H9 (cell line): ENCODE data around the gene ROCK1. TPM values are rescaled to one million over a fixed set of nuclear protein-coding genes. Genes with fewer than 3 reads are reported as not detected.

Experiments used
- DNase-seq: peaks from one replicate; pipeline ENCODE4 v3.0.0-alpha.2; 2017
- H2AFZ ChIP-seq: one replicate; pipeline ENCODE4 v1.6.1; 2013; ENCODE audit warnings: mild to moderate bottlenecking, low read length, control low read depth, moderate library complexity
- H2AK5ac ChIP-seq: 2 replicates; pipeline ENCODE4 v1.6.1; 2013; ENCODE audit warnings: low read length, control low read depth, mixed read lengths; ENCODE audit not compliant: insufficient read length
- H2BK120ac ChIP-seq: one replicate; pipeline ENCODE4 v1.6.1; 2013; ENCODE audit warnings: low read depth, mild to moderate bottlenecking, low read length, control low read depth, inconsistent platforms; ENCODE audit not compliant: poor library complexity, severe bottlenecking
- H2BK12ac ChIP-seq: 2 replicates; pipeline ENCODE4 v1.6.1; 2013; ENCODE audit warnings: low read length, control low read depth, mixed read lengths, low read depth; ENCODE audit not compliant: insufficient read length
- H2BK15ac ChIP-seq: 2 replicates; pipeline ENCODE4 v1.6.1; 2013; ENCODE audit warnings: low read depth, low read length, control low read depth
- H2BK20ac ChIP-seq: one replicate; pipeline ENCODE4 v1.6.1; 2013; ENCODE audit warnings: low read depth, mild to moderate bottlenecking, low read length, control low read depth, inconsistent platforms; ENCODE audit not compliant: poor library complexity, severe bottlenecking
- H2BK5ac ChIP-seq: 2 replicates; pipeline ENCODE4 v1.6.1; 2013; ENCODE audit warnings: low read length, control low read depth, mixed read lengths; ENCODE audit not compliant: insufficient read length
- H3K14ac ChIP-seq: 2 replicates; pipeline ENCODE4 v1.6.1; 2013; ENCODE audit warnings: low read length, control low read depth; ENCODE audit not compliant: insufficient read depth
- H3K18ac ChIP-seq: 2 replicates; pipeline ENCODE4 v1.6.1; 2013; ENCODE audit warnings: low read depth, mild to moderate bottlenecking, mixed read lengths, low read length, control low read depth; ENCODE audit not compliant: insufficient read length
- H3K23ac ChIP-seq: 2 replicates; pipeline ENCODE4 v1.6.1; 2013; ENCODE audit warnings: low read length, control low read depth, mixed read lengths, low read depth; ENCODE audit not compliant: insufficient read length
- H3K23me2 ChIP-seq: 2 replicates; pipeline ENCODE4 v1.6.1; 2013; ENCODE audit warnings: low read depth, mild to moderate bottlenecking, mixed read lengths, low read length, control low read depth; ENCODE audit not compliant: insufficient read length, poor library complexity, severe bottlenecking
- H3K27ac ChIP-seq: 2 replicates; pipeline ENCODE4 v1.5.1; 2013; ENCODE audit warnings: low read length, control low read depth, mixed read lengths, low read depth; ENCODE audit not compliant: insufficient read length
- H3K27me3 ChIP-seq: 2 replicates; pipeline ENCODE4 v1.6.1; 2013; ENCODE audit warnings: low read length, control low read depth, inconsistent platforms; ENCODE audit not compliant: insufficient read depth
- H3K4ac ChIP-seq: 2 replicates; pipeline ENCODE4 v1.6.1; 2013; ENCODE audit warnings: low read depth, mild to moderate bottlenecking, control low read depth, inconsistent platforms, low read length, moderate library complexity
- H3K4me1 ChIP-seq: 2 replicates; pipeline ENCODE4 v1.6.1; 2013; ENCODE audit warnings: low read length, control low read depth, inconsistent platforms; ENCODE audit not compliant: insufficient read depth
- H3K4me2 ChIP-seq: 2 replicates; pipeline ENCODE4 v1.6.1; 2013; ENCODE audit warnings: low read length, control low read depth, mixed read lengths; ENCODE audit not compliant: insufficient read length, insufficient read depth
- H3K56ac ChIP-seq: 2 replicates; pipeline ENCODE4 v1.6.1; 2013; ENCODE audit warnings: low read depth, mild to moderate bottlenecking, mixed read lengths, low read length, control low read depth; ENCODE audit not compliant: insufficient read length
- H3K79me1 ChIP-seq: 2 replicates; pipeline ENCODE4 v1.6.1; 2013; ENCODE audit warnings: low read depth, mild to moderate bottlenecking, moderate library complexity, low read length, control low read depth, inconsistent platforms; ENCODE audit not compliant: insufficient read depth, poor library complexity, severe bottlenecking
- H3K79me2 ChIP-seq: 2 replicates; pipeline ENCODE4 v1.6.1; 2013; ENCODE audit warnings: low read length, control low read depth, inconsistent platforms; ENCODE audit not compliant: insufficient read depth
- H3K9ac ChIP-seq: 2 replicates; pipeline ENCODE4 v1.6.1; 2013; ENCODE audit warnings: low read length, control low read depth, mixed read lengths; ENCODE audit not compliant: insufficient read length; ENCODE audit errors: extremely low read depth
- H3K9me3 ChIP-seq: one replicate; pipeline ENCODE4 v1.6.1; 2013; ENCODE audit warnings: low read depth, low read length, inconsistent platforms; ENCODE audit not compliant: control insufficient read depth
- H3T11ph ChIP-seq: one replicate; pipeline ENCODE4 v1.6.1; 2013; ENCODE audit warnings: mild to moderate bottlenecking, low read length, control low read depth, inconsistent platforms
- H4K20me1 ChIP-seq: one replicate; pipeline ENCODE4 v1.6.1; 2013; ENCODE audit not compliant: control insufficient read depth, insufficient read length, insufficient read depth
- H4K5ac ChIP-seq: 2 replicates; pipeline ENCODE4 v1.6.1; 2013; ENCODE audit warnings: low read depth, mild to moderate bottlenecking, mixed read lengths, low read length, control low read depth; ENCODE audit not compliant: insufficient read length
- H4K8ac ChIP-seq: replicated peaks from 2 replicates; pipeline ENCODE4 v1.6.1; 2013; ENCODE audit warnings: low read length, control low read depth, mixed read lengths, low read depth; ENCODE audit not compliant: insufficient read length
- H4K91ac ChIP-seq: 2 replicates; pipeline ENCODE4 v1.6.1; 2013; ENCODE audit warnings: low read depth, mild to moderate bottlenecking, moderate library complexity, mixed read lengths, low read length, control low read depth; ENCODE audit not compliant: insufficient read length
- H3K27ac Mint-ChIP-seq, 3 experiments: 2 replicates in 2 of 3; 3 replicates in 1 of 3; pipeline ENCODE4 v1.8.0; 2020 to 2021; ENCODE audit warnings: mixed read lengths in 3 of 3, mild to moderate bottlenecking in 1 of 3, moderate library complexity in 1 of 3
- H3K27me3 Mint-ChIP-seq: 2 replicates; pipeline ENCODE4 v1.8.0; 2021; ENCODE audit warnings: low read depth, mild to moderate bottlenecking, moderate library complexity, mixed read lengths
- H3K36me3 Mint-ChIP-seq, 3 experiments: 2 replicates in 2 of 3; 3 replicates in 1 of 3; pipeline ENCODE4 v1.8.0; 2020 to 2021; ENCODE audit warnings: low read depth in 3 of 3, mixed read lengths in 3 of 3; ENCODE audit not compliant: insufficient read depth in 1 of 3
- H3K4me1 Mint-ChIP-seq, 2 experiments: 2 replicates each; pipeline ENCODE4 v1.8.0; 2020; ENCODE audit warnings: mixed read lengths in 2 of 2
- H3K4me3 Mint-ChIP-seq, 2 experiments: 2 replicates in 1 of 2; 3 replicates in 1 of 2; pipeline ENCODE4 v1.8.0; 2020 to 2021; ENCODE audit warnings: mild to moderate bottlenecking in 2 of 2, mixed read lengths in 2 of 2, moderate library complexity in 1 of 2
- H3K9me3 Mint-ChIP-seq, 2 experiments: 2 replicates in 1 of 2; 3 replicates in 1 of 2; pipeline ENCODE4 v1.8.0; 2020; ENCODE audit warnings: mild to moderate bottlenecking in 2 of 2, mixed read lengths in 2 of 2, moderate library complexity in 1 of 2
- CTCF ChIP-seq: fragments of 200-600 bp; sonication (generic); conservative IDR thresholded peaks from 3 replicates; pipeline ENCODE4 v1.8.0; 2021; ENCODE audit warnings: antibody characterized with exemption, mild to moderate bottlenecking
- total RNA-seq: library from RNA; stranded (reverse); gene quantifications from 2 replicates; pipeline ENCODE4 v1.2.1, GENCODE V29; 2021

Gene ROCK1
- total RNA-seq, 1 experiment from 2014 or later = 38.2 TPM

- H3K56ac ChIP-seq = no peak overlapping the region
- H3K4ac ChIP-seq = no peak overlapping the region
- no peaks in the 10 kb centered on the region for H3K4me1 ChIP-seq
- H2BK120ac ChIP-seq = no peak overlapping the region
- no peaks in the 10 kb centered on the region for H3K23me2 ChIP-seq
- no peak overlapping the region for H3K9ac ChIP-seq
- no peak overlapping the region for H2AFZ ChIP-seq
- Mint-ChIP-seq H3K36me3 (no peaks in the 10 kb centered on the region), H3K4me1 (peaks cover 8 to 9% of the 10 kb centered on the region in 2 experiments; a peak in 2 of 4 replicates), H3K27ac (no peak overlapping the region), H3K9me3 (no peaks in the 10 kb centered on the region; a peak in 1 of 5 replicates), H3K4me3 (no peak overlapping the region), H3K27me3 (no peaks in the 10 kb centered on the region)
- H4K91ac ChIP-seq = no peak overlapping the region
- H3T11ph ChIP-seq = no peak overlapping the region
- H3K18ac ChIP-seq = no peak overlapping the region
- H4K8ac ChIP-seq = no peak overlapping the region
- H4K5ac ChIP-seq = no peak overlapping the region
- H2BK12ac ChIP-seq = no peak overlapping the region
- DNase-seq = no peak
- H3K23ac ChIP-seq = no peak overlapping the region
- H3K4me2 ChIP-seq = no peak overlapping the region
- no peak overlapping the region for H2BK5ac ChIP-seq
- no peaks in the 10 kb centered on the region for H3K27me3 ChIP-seq
- no peaks in the 10 kb centered on the region for H3K9me3 ChIP-seq
- no peak for TF ChIP-seq CTCF
- no peaks in the 10 kb centered on the region for H4K20me1 ChIP-seq
- no peak overlapping the region for H2AK5ac ChIP-seq
- H2BK15ac ChIP-seq = no peak overlapping the region
- no peak overlapping the region for H3K14ac ChIP-seq
- H3K79me2 ChIP-seq = peaks cover 12% of the 10 kb centered on the region; the same call in 1 of the 2 replicates
- H3K27ac ChIP-seq = no peak overlapping the region
- no peak overlapping the region for H2BK20ac ChIP-seq
- peaks cover 15% of the 10 kb centered on the region for H3K79me1 ChIP-seq
These were observed 38.4 kb downstream of the ROCK1 start for GRCh38 chr18:21073180-21073579.
